Measurements from ENCODE around the gene FANCL.

DNA sequence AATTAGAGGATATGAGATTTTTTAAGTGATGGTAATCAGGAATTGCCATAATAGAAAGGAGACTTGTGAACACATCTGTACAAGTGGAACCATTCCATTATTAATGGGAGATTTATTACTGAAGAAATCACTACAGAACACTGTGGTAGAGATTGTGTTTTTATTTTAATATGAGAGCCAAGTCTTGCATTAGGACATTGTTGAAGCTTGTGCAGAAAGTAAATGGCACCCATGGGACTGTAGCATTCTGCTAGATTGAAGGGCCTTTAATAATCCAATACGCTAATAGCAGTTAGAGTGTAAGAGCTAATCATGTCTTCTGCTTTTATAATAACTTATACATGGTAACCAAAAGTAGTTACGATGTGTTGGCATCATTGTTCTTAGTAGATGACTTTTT is 110.9 kb downstream of the FANCL start:
- TF ChIP-seq, protein P1, sequence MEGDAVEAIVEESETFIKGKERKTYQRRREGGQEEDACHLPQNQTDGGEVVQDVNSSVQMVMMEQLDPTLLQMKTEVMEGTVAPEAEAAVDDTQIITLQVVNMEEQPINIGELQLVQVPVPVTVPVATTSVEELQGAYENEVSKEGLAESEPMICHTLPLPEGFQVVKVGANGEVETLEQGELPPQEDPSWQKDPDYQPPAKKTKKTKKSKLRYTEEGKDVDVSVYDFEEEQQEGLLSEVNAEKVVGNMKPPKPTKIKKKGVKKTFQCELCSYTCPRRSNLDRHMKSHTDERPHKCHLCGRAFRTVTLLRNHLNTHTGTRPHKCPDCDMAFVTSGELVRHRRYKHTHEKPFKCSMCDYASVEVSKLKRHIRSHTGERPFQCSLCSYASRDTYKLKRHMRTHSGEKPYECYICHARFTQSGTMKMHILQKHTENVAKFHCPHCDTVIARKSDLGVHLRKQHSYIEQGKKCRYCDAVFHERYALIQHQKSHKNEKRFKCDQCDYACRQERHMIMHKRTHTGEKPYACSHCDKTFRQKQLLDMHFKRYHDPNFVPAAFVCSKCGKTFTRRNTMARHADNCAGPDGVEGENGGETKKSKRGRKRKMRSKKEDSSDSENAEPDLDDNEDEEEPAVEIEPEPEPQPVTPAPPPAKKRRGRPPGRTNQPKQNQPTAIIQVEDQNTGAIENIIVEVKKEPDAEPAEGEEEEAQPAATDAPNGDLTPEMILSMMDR (IDR thresholded peaks at IDR 0.05; ENCODE audit: insufficient read depth, low read length), result no peak
- TF ChIP-seq SPI1 (IDR thresholded peaks at IDR 0.05; ENCODE audit: borderline replicate concordance, low read depth) (no peak), POLR2AphosphoS5 (IDR thresholded peaks at IDR 0.05; ENCODE audit: low read depth) (no peak)
- TF ChIP-seq, protein P2, sequence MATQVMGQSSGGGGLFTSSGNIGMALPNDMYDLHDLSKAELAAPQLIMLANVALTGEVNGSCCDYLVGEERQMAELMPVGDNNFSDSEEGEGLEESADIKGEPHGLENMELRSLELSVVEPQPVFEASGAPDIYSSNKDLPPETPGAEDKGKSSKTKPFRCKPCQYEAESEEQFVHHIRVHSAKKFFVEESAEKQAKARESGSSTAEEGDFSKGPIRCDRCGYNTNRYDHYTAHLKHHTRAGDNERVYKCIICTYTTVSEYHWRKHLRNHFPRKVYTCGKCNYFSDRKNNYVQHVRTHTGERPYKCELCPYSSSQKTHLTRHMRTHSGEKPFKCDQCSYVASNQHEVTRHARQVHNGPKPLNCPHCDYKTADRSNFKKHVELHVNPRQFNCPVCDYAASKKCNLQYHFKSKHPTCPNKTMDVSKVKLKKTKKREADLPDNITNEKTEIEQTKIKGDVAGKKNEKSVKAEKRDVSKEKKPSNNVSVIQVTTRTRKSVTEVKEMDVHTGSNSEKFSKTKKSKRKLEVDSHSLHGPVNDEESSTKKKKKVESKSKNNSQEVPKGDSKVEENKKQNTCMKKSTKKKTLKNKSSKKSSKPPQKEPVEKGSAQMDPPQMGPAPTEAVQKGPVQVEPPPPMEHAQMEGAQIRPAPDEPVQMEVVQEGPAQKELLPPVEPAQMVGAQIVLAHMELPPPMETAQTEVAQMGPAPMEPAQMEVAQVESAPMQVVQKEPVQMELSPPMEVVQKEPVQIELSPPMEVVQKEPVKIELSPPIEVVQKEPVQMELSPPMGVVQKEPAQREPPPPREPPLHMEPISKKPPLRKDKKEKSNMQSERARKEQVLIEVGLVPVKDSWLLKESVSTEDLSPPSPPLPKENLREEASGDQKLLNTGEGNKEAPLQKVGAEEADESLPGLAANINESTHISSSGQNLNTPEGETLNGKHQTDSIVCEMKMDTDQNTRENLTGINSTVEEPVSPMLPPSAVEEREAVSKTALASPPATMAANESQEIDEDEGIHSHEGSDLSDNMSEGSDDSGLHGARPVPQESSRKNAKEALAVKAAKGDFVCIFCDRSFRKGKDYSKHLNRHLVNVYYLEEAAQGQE (IDR thresholded peaks at IDR 0.05; ENCODE audit: insufficient replicate concordance, low read depth), result no peak

All from HL-60 (cell line).